HG03521 (cell line): ENCODE results near the gene CORO1C.

ENCODE experiments used
- ATAC-seq: cut with Tn5 transposase; IDR thresholded peaks from one replicate; pipeline ENCODE4 v1.9.1; 2021; ENCODE audit warnings: mild to moderate bottlenecking, moderate library complexity; ENCODE audit not compliant: unreplicated experiment

The CORO1C gene

DNA sequence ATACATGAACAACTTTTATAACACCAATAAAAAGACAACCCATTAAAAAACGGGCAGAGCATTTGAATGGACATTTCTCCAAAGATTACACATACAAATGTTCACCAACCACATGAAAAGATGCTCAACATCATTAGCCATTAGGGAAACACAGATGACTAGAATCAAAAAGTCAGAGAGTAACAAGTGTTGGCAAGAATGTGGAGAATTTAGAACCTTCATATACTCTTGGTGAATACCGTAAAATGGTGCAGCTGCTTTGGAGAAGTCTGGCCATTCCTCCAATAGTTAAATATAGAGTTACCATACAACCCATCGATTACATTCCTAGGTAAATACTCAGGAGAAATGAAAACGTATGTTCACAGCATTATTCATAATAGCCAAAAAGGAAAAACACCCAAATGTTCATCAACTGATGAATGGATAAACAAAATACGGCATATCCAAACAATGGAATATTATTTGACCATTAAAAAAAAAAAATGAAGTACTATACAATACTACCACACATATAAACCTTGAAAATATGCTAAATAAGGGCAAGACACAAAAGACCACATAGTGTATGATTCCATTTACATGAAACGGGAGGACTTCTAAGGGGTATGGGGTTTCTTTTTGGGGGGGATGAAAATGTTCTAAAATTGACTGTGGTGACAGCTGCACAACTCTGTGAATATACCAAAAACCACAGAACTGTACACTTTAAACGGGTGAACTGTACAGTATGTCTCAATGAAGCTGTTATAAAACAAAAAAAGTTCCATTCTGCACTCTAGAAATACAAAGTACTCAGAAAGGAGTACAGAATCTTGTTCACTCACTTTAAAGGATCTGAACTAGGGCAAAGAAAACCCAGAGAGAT lies 3.2 kb downstream of the CORO1C start:
- ATAC-seq: no peak

DNA sequence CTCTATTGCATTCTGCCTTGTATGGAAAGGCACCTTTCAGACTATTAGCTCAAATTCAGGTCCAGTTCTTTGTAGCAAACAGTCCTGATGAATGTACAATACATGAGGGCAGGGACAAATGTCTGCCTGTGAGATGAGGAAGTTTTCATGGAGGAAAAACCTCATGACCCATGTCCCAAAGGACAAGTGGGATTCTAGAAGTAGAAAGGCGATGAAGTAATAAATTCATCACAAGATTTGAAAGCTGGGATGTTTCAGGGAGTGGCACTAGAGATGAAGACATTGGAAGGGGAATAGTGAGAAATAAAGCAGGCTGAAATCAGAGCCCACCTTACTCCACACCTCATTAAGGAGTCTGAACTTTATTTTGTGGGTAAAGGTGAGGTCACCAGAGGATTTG lies 4.2 kb downstream of the CORO1C start:
- no peak for ATAC-seq

DNA sequence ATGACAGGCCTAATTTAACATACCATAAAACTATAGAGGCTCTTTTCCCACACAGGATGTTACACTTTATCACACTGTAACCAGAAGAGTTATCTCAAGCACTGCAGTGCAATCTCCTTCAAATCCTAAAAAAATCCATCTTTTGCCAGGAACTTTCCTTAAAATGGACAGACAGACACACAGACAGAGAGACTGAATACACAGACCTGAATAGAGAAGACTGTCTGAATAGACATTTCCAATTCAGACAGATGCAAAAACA lies 6.5 kb downstream of the CORO1C start:
- no peak for ATAC-seq

DNA sequence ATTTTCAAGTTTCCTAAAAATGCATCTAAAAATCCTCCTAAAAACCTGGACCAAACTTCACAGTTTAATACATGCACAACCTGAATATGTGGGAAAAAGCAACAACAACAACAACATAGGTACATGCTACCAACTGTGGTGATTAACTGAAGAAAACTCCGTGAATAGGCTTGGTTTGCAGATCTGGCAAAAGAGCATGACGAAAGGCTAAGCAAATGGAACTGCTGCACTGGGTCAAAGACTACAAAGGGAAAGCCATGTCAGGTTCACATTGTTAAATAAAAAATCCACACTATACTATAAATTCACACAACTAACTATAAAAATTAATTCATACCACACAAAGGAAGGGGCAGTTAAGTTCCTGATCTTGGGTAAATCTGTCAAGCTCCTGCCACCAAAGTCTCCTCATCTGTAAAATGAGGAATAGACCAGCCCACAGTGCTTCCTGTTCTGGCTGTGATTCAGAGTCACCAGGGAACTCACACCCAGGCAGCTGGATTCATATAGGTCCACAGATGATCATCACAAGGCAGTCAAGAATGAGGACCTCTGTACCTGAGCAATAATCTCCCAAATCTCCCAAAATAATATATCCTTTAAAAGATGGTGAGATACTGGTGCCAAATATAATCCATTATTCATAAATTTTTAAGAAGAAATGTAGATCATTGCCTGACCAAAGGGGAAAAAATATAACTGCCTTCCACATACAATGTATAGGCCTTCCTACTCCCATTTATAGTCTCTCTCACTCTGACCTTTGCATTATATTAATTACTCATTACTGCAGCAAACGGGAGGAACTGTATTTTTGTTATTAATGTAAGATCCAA lies 7.0 kb downstream of the CORO1C start:
- no peak for ATAC-seq

DNA sequence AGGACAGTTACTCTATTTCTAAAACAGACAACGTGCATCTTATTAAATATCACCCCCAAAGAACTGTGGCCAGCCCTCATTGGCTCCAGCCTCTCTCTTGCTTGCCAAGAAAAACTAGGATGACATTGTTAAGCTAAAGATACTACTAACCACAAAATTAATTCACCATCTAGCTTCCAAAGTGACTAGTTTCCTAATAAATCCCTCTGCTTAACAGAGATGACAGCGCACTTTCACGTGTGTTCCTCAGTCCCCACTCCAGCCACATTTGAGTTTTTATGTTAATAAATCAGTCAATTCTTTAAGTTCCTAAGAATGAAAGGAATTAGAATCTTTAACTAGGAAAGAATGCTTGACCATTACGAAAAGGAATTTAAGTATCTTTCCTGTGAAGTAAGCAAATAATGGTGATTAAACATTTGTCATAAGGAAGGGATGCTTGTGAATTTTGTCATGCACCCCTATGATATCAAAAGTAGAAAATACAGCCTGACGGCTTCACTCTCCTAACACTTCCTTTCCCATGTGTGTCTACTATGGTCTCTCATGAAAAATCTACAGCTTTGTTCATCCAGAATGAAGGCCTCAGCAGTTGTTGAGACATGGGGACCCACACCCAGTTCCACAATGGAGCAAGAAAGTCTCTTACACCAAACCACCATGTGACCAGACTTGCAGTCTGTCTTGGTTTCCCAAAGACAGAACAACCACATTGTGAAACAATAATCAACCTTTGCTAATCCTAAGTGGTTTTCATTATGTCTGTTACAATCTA lies 8.1 kb downstream of the CORO1C start:
- no peak for ATAC-seq

DNA sequence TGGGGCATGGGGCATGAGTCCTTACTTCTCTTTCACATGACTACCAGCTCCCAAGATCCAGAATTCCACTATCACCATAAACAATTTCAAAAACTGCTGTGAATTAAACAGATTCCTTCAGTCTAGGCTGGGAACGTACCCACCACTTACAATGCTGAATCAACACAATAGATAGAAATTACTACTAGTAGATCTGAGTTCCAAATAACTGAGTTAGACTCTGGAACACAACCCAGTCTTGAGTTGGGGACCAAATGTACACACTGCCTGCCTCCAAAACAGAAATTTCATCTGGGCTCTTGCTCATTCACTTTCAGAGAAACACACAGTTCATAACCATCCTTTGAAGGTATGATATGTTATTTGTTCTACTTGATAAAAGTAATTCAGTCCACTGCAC lies 8.9 kb downstream of the CORO1C start:
- no peak for ATAC-seq

DNA sequence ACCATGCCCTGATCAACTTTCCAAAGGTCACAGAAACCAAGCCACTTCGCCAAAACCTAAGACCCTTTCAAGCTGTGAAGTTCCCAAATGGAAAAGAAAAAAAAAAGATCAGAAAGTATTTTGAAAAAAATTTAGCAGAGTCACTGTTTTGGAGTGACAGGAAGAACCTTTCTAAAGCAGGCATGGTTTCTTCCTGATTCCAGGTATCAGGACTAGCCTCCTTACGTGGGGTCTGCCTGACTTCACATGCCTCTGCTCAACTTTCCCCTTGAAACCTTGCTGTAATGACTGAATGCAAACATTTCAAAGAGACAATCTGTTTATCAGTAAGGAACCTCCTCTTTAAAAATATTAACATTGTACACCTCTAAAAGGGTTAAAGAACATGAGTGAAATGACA lies 9.5 kb downstream of the CORO1C start:
- ATAC-seq: no peak

DNA sequence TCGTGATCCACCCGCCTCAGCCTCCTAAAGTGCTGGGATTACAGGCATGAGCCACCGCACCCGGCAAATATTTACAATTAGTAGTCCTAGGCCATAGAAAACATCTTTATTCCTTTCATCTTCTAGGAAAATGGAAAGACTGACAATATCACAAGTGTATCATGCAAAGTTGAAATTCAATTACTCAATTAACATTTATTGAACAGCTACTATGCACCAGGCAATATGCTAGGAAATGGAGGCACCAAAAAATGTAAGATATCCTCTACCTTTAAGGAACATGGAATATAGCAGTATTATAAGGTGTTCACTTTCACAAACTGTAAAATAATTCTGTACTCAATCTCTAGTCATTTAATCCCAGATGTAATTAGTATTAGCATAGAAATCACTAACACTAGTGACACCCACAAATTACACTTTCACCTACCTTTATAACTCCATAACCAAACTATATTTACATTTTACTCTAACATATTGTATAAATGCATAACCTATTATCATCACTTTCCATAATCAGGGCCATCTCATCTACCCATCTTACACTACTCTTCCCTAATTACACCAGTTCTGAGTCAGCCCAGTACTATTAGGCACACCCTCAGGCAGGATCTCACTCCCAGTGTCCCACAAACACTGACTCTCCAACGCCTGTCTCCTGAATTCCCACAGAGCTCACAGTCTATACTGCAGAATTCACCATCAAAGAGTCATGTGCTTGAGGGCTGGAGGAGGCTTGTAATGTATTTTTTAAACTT lies 10.4 kb downstream of the CORO1C start:
- no peak for ATAC-seq

DNA sequence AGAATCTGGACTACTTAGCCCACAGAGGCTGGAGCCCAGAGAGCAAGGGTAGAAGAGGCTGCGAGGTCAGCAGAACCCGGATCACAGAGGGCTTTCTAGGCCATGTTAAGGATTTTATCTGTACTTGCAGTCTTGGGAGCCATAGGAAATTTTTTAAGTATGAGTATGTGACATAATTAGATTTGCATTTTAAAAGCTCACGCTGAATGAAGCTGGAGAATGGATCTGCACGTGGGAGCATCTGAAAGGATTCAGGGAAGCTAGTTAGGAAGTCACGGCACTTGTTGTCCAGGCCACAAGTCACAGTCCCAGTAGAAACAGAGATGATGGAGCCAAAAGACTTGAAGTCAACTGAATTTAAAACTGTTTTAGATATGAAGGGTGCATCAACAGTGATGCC lies 14.1 kb downstream of the CORO1C start:
- no peak for ATAC-seq

DNA sequence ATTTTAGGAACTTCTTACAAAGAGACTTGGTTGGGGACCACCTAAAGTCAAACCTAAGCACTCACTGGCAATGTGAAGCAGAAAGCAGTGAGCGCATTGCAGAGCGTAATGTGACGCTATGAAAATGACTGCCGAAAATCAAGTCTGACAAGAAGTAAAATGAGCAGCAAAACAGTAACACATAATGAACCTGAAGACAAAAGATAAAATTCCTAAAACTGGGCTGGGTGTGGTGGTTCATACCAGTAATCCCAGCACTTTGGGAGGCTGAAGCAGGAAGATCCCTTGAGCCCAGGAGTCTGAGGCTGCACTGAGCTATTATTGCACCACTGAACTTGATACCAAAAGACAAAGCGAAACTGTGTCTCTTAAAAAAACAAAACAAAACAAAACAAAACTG lies 16.5 kb downstream of the CORO1C start:
- ATAC-seq: no peak

DNA sequence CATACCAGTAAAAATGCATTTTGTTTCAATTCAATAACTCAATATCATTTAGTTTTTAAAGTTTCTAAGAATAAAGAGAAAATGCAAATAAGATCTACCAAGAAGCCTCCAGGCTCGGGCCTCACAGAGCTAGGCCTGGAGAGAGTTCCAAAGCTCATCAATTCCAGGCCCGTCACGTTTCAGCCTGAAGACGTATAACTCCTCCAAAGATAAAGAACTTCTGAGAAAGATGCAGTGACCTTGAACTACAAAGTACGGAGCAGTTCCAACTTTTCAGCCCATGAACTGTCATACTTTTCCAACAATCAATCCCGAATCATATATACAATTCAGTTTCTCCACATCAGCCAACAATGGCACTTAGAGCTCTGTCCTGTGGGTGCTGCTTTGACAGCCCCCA lies 17.8 kb downstream of the CORO1C start:
- ATAC-seq: no peak

DNA sequence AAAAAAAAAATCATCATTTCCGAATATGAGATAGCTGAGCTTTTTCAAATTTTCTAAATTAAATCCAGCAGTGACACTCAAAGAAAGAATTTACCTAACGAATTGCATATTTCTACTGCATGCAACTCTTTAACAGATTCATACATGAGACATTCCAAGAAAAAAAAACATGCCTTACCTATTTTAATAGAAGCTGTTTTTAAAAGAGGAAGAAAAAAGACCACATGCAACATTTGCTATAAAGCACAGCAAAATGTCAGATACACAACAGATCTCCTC lies 18.5 kb downstream of the CORO1C start:
- ATAC-seq: no peak

DNA sequence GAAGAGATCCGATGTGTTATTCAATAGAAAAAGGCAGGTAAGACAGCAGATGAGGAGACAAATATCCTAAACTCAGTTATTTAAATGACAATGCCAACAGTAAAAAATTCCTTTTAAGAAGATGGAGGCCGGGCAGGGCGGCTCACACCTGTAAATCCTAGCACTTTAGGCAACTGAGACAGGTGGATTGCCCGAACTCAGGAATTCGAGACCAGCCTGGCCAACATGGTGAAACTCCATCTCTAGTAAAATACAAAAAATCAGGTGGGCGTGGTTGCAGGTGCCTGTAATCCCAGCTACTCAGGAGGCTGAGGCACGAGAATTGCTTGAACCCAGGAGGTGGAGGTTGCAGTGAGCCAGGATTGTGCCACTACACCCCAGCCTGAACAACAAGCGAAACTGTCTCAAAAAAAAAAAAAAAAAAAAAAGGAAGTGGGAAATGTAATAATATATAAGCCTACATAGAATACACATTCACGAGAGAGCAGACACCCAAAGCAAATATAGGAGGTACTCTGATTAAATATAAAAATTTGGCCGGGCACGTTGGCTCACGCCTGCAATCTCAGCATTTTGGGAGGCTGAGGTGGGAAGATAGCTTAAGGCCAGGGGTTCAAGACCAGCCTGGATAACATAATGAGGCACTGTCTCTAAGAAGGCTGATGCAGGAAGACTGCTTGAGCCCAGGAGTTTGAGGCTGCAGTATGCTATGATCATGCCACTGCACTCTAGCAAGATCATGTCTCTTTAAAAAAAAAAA lies 19.0 kb downstream of the CORO1C start:
- no peak for ATAC-seq

DNA sequence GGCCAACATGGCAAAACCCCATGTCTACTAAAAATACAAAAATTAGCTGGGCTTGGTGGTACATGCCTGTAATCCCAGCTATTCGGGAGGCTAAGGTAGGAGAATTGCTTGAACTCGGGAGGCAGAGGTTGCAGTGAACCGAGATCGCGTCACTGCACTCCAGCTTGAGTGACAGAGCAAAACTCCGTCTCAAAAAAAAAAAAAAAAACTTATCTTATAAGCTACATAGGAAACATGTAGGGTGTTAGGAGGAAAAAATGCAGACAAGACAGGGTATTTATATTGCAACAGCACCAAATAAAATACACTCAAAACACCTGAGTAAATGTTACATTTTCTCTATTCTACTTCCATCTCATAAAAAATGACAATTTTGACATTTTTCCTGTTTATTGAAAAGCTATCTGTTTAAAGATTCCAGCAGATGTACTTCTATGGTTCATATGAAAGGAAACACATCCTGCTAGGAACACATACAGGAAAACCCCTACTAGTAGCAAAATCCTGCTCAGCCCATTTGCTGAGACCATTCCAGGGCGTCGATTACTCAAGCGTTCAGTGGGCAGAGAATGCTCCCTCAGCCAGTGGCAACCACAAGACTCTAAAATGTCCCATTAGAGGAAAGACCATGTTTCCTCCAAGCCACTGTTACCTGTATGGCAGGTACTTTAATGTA lies 19.7 kb downstream of the CORO1C start:
- ATAC-seq: no peak

DNA sequence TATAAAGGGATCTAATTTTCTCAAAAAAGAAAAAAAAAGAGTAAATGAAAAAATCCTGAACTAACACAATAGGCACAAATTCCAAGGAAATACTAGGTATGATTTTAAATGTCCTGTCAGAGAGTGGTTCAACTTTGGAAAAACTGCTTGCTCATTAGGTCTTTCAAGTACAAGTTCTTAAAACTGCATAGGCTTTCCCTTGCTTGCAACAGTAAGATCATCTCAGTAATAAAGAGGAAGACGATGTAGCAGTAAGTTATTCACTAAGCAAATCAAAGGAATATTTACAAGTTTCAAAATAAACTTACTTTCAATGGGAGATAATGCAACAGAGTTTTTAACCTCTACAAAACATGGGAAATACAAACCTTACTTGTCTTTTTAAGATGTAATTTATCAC lies 21.6 kb downstream of the CORO1C start:
- no peak for ATAC-seq

DNA sequence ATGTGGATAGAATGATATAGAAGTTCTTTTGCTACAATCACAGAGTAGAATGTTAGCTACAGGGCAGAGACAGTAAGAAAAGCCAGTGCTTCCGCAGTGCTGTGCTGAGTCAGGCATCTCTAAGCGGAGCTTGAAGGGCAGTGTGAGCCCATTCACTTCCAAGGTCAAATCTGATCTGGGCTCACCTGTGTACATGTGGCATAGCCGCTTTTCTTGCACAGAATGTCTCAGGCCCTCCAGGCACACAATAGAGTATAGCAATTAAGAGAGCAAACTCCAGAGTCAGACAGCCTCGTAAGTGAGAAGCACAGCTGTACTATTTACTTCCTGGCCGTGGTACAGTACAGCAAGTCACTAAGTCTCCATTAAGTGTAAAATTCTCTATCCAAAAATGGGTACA lies 26.8 kb downstream of the CORO1C start:
- ATAC-seq: no peak

DNA sequence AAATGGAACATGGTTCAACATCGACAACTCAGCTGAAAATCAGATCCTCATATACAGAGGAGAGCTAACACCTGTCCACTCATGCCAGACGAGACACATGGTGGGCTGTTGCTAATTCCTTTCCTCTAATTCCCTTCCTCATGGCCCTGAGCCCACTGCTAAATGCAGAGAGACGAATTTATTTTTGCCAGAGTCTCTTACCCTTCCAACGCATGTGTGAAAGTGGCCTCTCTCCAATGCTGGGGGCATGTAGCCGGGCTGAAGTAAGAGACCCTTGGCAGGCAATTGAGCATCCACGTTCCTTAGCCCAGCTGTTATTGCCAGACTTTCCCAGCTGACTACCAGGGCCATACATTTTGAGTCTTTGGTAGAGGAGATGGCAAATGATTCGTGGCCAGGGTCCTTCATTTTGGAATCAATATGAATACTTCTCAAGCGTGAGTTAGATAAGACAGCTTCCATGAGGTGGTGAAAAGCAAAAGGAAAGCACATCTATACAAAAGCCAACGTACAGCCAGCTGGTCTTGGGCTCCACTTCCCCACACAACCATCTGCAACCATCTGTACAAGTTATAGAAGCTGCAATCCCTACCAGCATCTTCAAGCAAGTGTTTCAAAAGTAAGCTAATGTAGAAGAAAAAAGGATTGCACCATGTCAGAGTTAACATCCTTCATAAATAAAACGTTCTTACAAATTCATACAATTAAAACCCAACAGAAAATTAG lies 28.6 kb downstream of the CORO1C start:
- no peak for ATAC-seq

DNA sequence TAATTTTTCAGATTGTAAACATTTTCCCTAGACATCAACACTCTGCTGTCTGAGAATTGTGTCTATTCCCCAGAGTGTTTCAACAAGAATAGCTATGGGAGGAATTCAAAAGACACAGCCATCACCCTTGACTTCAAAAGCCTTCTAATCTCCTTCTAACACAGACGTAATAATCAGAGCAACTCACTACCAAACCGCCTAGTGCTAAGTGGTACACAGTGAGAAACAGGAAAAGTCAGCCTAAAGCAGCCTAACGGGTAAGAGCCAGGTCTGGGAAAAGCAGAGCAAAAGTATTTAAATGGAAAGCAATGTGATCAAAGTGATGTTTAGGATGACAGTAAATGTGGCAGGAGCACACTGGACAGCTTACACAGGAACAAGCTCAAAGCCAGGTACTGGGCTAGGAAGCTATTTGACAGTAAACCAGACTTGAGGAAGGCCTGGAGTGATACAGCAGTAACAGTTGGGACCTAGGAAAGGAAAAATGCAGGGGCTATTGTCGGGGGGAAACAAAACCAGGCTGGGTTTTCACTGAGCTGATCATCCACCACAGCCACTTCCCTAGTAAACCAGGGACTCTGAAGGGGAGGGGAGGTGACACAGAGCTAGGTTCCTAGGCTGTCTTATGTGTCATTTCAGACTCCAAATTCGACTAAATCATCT lies 29.4 kb downstream of the CORO1C start:
- no peak for ATAC-seq
